ENCODE data around the gene SCRN1. TPM values are rescaled to one million over a fixed set of nuclear protein-coding genes. Genes with fewer than 3 reads are reported as not detected.
A peak's percentile ranks its signal among the peaks of the same experiment; 100 is the strongest.

The SCRN1 gene
- polyA plus RNA-seq, 1 donor from 2014 or later = 130 TPM

GRCh38 chr7:30001998-30002397 lies 12.4 kb upstream of the SCRN1 start:
- TF ChIP-seq EZH2 (IDR thresholded peaks at IDR 0.05; ENCODE audit: borderline replicate concordance, insufficient read depth, low read length, poor library complexity, severe bottlenecking) (no peak), POLR2AphosphoS5 (IDR thresholded peaks at IDR 0.05) (peak; percentile 96), REST (IDR thresholded peaks at IDR 0.05; ENCODE audit: borderline replicate concordance) (peak; percentile 73), EP300 (conservative IDR thresholded peaks at IDR 0.05; ENCODE audit: poor library complexity, severe bottlenecking) (peak; percentile 99), SMC3 (conservative IDR thresholded peaks at IDR 0.05; ENCODE audit: poor library complexity) (no peak), RAD21 (conservative IDR thresholded peaks at IDR 0.05) (no peak), CTCF (IDR thresholded peaks at IDR 0.05; ENCODE audit: poor library complexity, severe bottlenecking) (no peak)
- H3K4me2 ChIP-seq (ENCODE audit: low read length) = no peak overlapping the region
- no peaks in the 10 kb centered on the region for H3K36me3 ChIP-seq (ENCODE audit: insufficient read depth, low read length)
- no peaks in the 10 kb centered on the region for H3K9me3 ChIP-seq (ENCODE audit: low read length)
- peak overlapping the region; percentile 56 for H3K9ac ChIP-seq (ENCODE audit: low read length)
- no peaks in the 10 kb centered on the region for H3K79me2 ChIP-seq (replicated peaks; ENCODE audit: insufficient read depth, low read length)
- peak overlapping the region; percentile 35 for H3K4me3 ChIP-seq (ENCODE audit: low read length)
- H3K9me2 ChIP-seq (ENCODE audit: insufficient read depth, low read length) = no peaks in the 10 kb centered on the region
- H3F3A ChIP-seq (ENCODE audit: insufficient read depth, low read length, poor library complexity, severe bottlenecking) = no peaks in the 10 kb centered on the region
- no peaks in the 10 kb centered on the region for H3K27me3 ChIP-seq (ENCODE audit: insufficient read depth, low read depth, low read length)
- no peak overlapping the region for H2AFZ ChIP-seq (ENCODE audit: low read depth, low read length)
- peak overlapping the region; percentile 94 for H3K27ac ChIP-seq (ENCODE audit: low read length)
- no peaks in the 10 kb centered on the region for H4K20me1 ChIP-seq (ENCODE audit: insufficient read depth)

- H3K4me2 ChIP-seq (ENCODE audit: low read length) = no peak overlapping the region
- no peaks in the 10 kb centered on the region for H3K27me3 ChIP-seq (ENCODE audit: insufficient read depth, low read depth, low read length)
- no peak overlapping the region for H3K9ac ChIP-seq (ENCODE audit: low read length)
- no peaks in the 10 kb centered on the region for H3K36me3 ChIP-seq (ENCODE audit: insufficient read depth, low read length)
- H3F3A ChIP-seq (ENCODE audit: insufficient read depth, low read length, poor library complexity, severe bottlenecking) = no peaks in the 10 kb centered on the region
- H3K9me2 ChIP-seq (ENCODE audit: insufficient read depth, low read length) = no peaks in the 10 kb centered on the region
- no peaks in the 10 kb centered on the region for H3K79me2 ChIP-seq (replicated peaks; ENCODE audit: insufficient read depth, low read length)
- TF ChIP-seq EP300 (conservative IDR thresholded peaks at IDR 0.05; ENCODE audit: poor library complexity, severe bottlenecking) (no peak), EZH2 (IDR thresholded peaks at IDR 0.05; ENCODE audit: borderline replicate concordance, insufficient read depth, low read length, poor library complexity, severe bottlenecking) (no peak), MXI1 (conservative IDR thresholded peaks at IDR 0.05; ENCODE audit: poor library complexity, severe bottlenecking) (no peak), CTCF (IDR thresholded peaks at IDR 0.05; ENCODE audit: poor library complexity, severe bottlenecking) (no peak), POLR2AphosphoS5 (IDR thresholded peaks at IDR 0.05) (no peak), REST (IDR thresholded peaks at IDR 0.05; ENCODE audit: borderline replicate concordance) (no peak), TAF1 (IDR thresholded peaks at IDR 0.05; ENCODE audit: low read depth) (no peak), SMC3 (conservative IDR thresholded peaks at IDR 0.05; ENCODE audit: poor library complexity) (no peak), RAD21 (conservative IDR thresholded peaks at IDR 0.05) (no peak)
- no peaks in the 10 kb centered on the region for H4K20me1 ChIP-seq (ENCODE audit: insufficient read depth)
- H3K4me3 ChIP-seq (ENCODE audit: low read length) = no peak overlapping the region
- no peak overlapping the region for H3K27ac ChIP-seq (ENCODE audit: low read length)
- no peak overlapping the region for H2AFZ ChIP-seq (ENCODE audit: low read depth, low read length)
- H3K9me3 ChIP-seq (ENCODE audit: low read length) = peaks cover 3% of the 10 kb centered on the region
Measured at GRCh38 chr7:29998489-29998888, 8.9 kb upstream of the SCRN1 start.

Measured in neural cell (in vitro differentiated cells).